GM12878 (cell line): ENCODE measurements around the gene SLC44A4. TPM values are rescaled to one million over a fixed set of nuclear protein-coding genes. Genes with fewer than 3 reads are reported as not detected.

Source experiments
- CHD1 ChIP-seq: IDR thresholded peaks from 2 replicates; pipeline ENCODE4 v1.6.1; 2012; ENCODE audit warnings: low read depth, low read length, improper control_type of control experiment
- E4F1 ChIP-seq: fragments of 450-650 bp; IDR thresholded peaks from 2 replicates; pipeline ENCODE4 v1.6.1; 2018; ENCODE audit warnings: borderline replicate concordance, mild to moderate bottlenecking; ENCODE audit not compliant: partially characterized antibody
- GABPA ChIP-seq: IDR thresholded peaks from 2 replicates; pipeline ENCODE4 v1.6.1; 2014; ENCODE audit warnings: antibody characterized with exemption, low read depth, mild to moderate bottlenecking, inconsistent platforms
- GATAD2B ChIP-seq: fragments of 450-650 bp; conservative IDR thresholded peaks from 2 replicates; pipeline ENCODE4 v1.6.1; 2017; ENCODE audit warnings: low read depth, mild to moderate bottlenecking, moderate library complexity
- HDAC6 ChIP-seq: fragments of 200-600 bp; sonication (generic); IDR thresholded peaks from one replicate; pipeline ENCODE4 v1.8.0; 2017; ENCODE audit warnings: antibody characterized with exemption; ENCODE audit not compliant: unreplicated experiment
- IKZF1 ChIP-seq: fragments of 450-650 bp; conservative IDR thresholded peaks from 2 replicates; pipeline ENCODE4 v1.6.1; 2017; ENCODE audit warnings: antibody characterized with exemption, mild to moderate bottlenecking
- IRF3 ChIP-seq: fragments of 450-650 bp; IDR thresholded peaks from 2 replicates; pipeline ENCODE4 v1.6.1; 2014; ENCODE audit warnings: mild to moderate bottlenecking
- KDM1A ChIP-seq: fragments of 200-600 bp; sonication (generic); IDR thresholded peaks from 2 replicates; pipeline ENCODE4 v1.6.1; 2016; ENCODE audit warnings: borderline replicate concordance
- NBN ChIP-seq: fragments of 450-650 bp; IDR thresholded peaks from 2 replicates; pipeline ENCODE4 v1.6.1; 2016
- NFXL1 ChIP-seq: fragments of 450-650 bp; IDR thresholded peaks from 2 replicates; pipeline ENCODE4 v1.6.1; 2017; ENCODE audit warnings: antibody characterized with exemption, mild to moderate bottlenecking, borderline replicate concordance
- PAX5 ChIP-seq: IDR thresholded peaks from 2 replicates; pipeline ENCODE4 v1.6.1; 2011; ENCODE audit warnings: low read depth, low read length, borderline replicate concordance
- POLR2A ChIP-seq: IDR thresholded peaks from 2 replicates; pipeline ENCODE4 v1.6.1; 2011; ENCODE audit warnings: low read depth, mild to moderate bottlenecking, low read length
- POU2F2 ChIP-seq: IDR thresholded peaks from 3 replicates; pipeline ENCODE4 v1.6.1; 2011; ENCODE audit warnings: low read depth, mild to moderate bottlenecking, low read length, borderline replicate concordance
- RAD51 ChIP-seq: fragments of 450-650 bp; IDR thresholded peaks from 2 replicates; pipeline ENCODE4 v1.6.1; 2016; ENCODE audit warnings: moderate library complexity, mild to moderate bottlenecking, inconsistent platforms
- RFX5 ChIP-seq: IDR thresholded peaks from 2 replicates; pipeline ENCODE4 v1.6.1; 2011; ENCODE audit warnings: low read depth, low read length, improper control_type of control experiment
- SMAD1 ChIP-seq: fragments of 450-650 bp; IDR thresholded peaks from 2 replicates; pipeline ENCODE4 v1.6.1; 2018; ENCODE audit warnings: mild to moderate bottlenecking, low read depth; ENCODE audit not compliant: partially characterized antibody
- SMARCA5 ChIP-seq: fragments of 450-650 bp; IDR thresholded peaks from 2 replicates; pipeline ENCODE4 v1.6.1; 2017; ENCODE audit warnings: mild to moderate bottlenecking
- SPI1 ChIP-seq: IDR thresholded peaks from 2 replicates; pipeline ENCODE4 v1.6.1; 2011; ENCODE audit warnings: low read depth, mild to moderate bottlenecking, low read length, moderate library complexity, borderline replicate concordance; ENCODE audit not compliant: insufficient read depth
- SRF ChIP-seq, 2 experiments: IDR thresholded peaks; 2 replicates each; pipeline ENCODE4 v1.6.1; 2011; ENCODE audit warnings: low read depth in 2 of 2, low read length in 2 of 2, mild to moderate bottlenecking in 1 of 2, moderate library complexity in 1 of 2
- YY1 ChIP-seq: IDR thresholded peaks from 2 replicates; pipeline ENCODE4 v1.6.1; 2011; ENCODE audit warnings: low read depth, mild to moderate bottlenecking, low read length
- ZBTB4 ChIP-seq: fragments of 450-650 bp; formaldehyde crosslinking; IDR thresholded peaks from 2 replicates; pipeline ENCODE4 v1.4.0; 2022; ENCODE audit warnings: mild to moderate bottlenecking, moderate library complexity
- polyA plus RNA-seq, 11 experiments: library from polyadenylated mRNA; depleted of rRNA in 4 of 11; unstranded in 6 of 11; stranded (reverse) in 5 of 11; fragments of >200 nt; fragmentation: Nextera tagmentation in 4 of 11; fragmentation: Illumina TruSeq in 1 of 11; extraction: Ambion mirVana in 4 of 11; extraction: Trizol in 1 of 11; gene quantifications; 1 replicate in 1 of 11; 2 replicates in 10 of 11; pipeline versions ENCODE4 v1.2.1 to v1.2.3, GENCODE V29; 2011 to 2016; ENCODE audit warnings: inconsistent platforms in 2 of 11, missing spikeins in 2 of 11, low read depth in 1 of 11
- total RNA-seq, 4 experiments: library from RNA; depleted of rRNA in 3 of 4; stranded (reverse); fragments of >200 nt in 3 of 4; fragmentation: Illumina TruSeq in 1 of 4; extraction: Trizol in 1 of 4; gene quantifications; 2 replicates each; pipeline versions ENCODE4 v1.2.1 to v1.2.3, GENCODE V29; 2013 to 2021
- TF ChIP-seq, protein P1 (sequence below), 3 experiments: IDR thresholded peaks in 2 of 3; conservative IDR thresholded peaks in 1 of 3; 2 replicates each; pipeline ENCODE4 v1.5.1; 2011; ENCODE audit warnings: low read depth in 3 of 3, low read length in 3 of 3, mild to moderate bottlenecking in 3 of 3, control low read depth in 2 of 3, moderate library complexity in 2 of 3, inconsistent platforms in 1 of 3, mixed read lengths in 1 of 3; ENCODE audit not compliant: control insufficient read depth in 2 of 3, insufficient read depth in 1 of 3; ENCODE audit errors: extremely low read depth in 1 of 3
- TF ChIP-seq, protein P2 (sequence below): IDR thresholded peaks from 2 replicates; pipeline ENCODE4 v1.6.1; 2011; ENCODE audit warnings: mild to moderate bottlenecking, low read depth, low read length, moderate library complexity; ENCODE audit not compliant: insufficient replicate concordance

The SLC44A4 gene
- total and polyA plus RNA-seq, 10 of the 15 experiments (the other 5 are each of a cell fraction or from before 2014, with no cell fraction given): 0.04 to 0.24 (median 0.15) TPM; not detected in 3

GRCh38 chr6:31814677-31815024, 64.1 kb downstream of the SLC44A4 start (continued):
- no peak for TF ChIP-seq HDAC6
- no peak for TF ChIP-seq E4F1
- TF ChIP-seq GATAD2B: 0 out of 2 replicates have a peak, but pooled peaks have one; percentile 38
- TF ChIP-seq IRF3: no peak
- no peak for TF ChIP-seq GABPA
- no peak for TF ChIP-seq PAX5
- TF ChIP-seq ZBTB4: no peak
- TF ChIP-seq SRF (IDR thresholded peaks at IDR 0.05; ENCODE audit: low read depth in 2 of 2, low read length in 2 of 2): no peak
- TF ChIP-seq RAD51: no peak
- TF ChIP-seq, protein P1, sequence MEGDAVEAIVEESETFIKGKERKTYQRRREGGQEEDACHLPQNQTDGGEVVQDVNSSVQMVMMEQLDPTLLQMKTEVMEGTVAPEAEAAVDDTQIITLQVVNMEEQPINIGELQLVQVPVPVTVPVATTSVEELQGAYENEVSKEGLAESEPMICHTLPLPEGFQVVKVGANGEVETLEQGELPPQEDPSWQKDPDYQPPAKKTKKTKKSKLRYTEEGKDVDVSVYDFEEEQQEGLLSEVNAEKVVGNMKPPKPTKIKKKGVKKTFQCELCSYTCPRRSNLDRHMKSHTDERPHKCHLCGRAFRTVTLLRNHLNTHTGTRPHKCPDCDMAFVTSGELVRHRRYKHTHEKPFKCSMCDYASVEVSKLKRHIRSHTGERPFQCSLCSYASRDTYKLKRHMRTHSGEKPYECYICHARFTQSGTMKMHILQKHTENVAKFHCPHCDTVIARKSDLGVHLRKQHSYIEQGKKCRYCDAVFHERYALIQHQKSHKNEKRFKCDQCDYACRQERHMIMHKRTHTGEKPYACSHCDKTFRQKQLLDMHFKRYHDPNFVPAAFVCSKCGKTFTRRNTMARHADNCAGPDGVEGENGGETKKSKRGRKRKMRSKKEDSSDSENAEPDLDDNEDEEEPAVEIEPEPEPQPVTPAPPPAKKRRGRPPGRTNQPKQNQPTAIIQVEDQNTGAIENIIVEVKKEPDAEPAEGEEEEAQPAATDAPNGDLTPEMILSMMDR (IDR thresholded peaks at IDR 0.05 in 2 of 3, conservative IDR thresholded peaks at IDR 0.05 in 1 of 3; ENCODE audit: control insufficient read depth in 2 of 3, extremely low read depth in 1 of 3, insufficient read depth in 1 of 3, low read depth in 3 of 3, low read length in 3 of 3): no peak
- no peak for TF ChIP-seq SPI1
- TF ChIP-seq RFX5: no peak
- TF ChIP-seq YY1: peak; percentile 68
- no peak for TF ChIP-seq SMARCA5
- TF ChIP-seq POU2F2: no peak
- TF ChIP-seq NFXL1: no peak
- TF ChIP-seq CHD1: no peak; the same call in 1 of the 2 replicates
- TF ChIP-seq KDM1A: no peak
- TF ChIP-seq POLR2A: no peak
- peak; percentile 80 for TF ChIP-seq IKZF1
- no peak for TF ChIP-seq SMAD1
- TF ChIP-seq, protein P2, sequence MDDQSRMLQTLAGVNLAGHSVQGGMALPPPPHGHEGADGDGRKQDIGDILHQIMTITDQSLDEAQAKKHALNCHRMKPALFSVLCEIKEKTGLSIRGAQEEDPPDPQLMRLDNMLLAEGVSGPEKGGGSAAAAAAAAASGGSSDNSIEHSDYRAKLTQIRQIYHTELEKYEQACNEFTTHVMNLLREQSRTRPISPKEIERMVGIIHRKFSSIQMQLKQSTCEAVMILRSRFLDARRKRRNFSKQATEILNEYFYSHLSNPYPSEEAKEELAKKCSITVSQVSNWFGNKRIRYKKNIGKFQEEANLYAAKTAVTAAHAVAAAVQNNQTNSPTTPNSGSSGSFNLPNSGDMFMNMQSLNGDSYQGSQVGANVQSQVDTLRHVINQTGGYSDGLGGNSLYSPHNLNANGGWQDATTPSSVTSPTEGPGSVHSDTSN: peak; percentile 38
- TF ChIP-seq NBN: no peak; the same call in 1 of the 2 replicates
